HG03045 (cell line): ENCODE results near the gene LSAMP.

Experiments
- ATAC-seq: cut with Tn5 transposase; IDR thresholded peaks from one replicate; pipeline ENCODE4 v1.9.1; 2021; ENCODE audit warnings: mild to moderate bottlenecking, moderate library complexity; ENCODE audit not compliant: unreplicated experiment

LSAMP gene

DNA sequence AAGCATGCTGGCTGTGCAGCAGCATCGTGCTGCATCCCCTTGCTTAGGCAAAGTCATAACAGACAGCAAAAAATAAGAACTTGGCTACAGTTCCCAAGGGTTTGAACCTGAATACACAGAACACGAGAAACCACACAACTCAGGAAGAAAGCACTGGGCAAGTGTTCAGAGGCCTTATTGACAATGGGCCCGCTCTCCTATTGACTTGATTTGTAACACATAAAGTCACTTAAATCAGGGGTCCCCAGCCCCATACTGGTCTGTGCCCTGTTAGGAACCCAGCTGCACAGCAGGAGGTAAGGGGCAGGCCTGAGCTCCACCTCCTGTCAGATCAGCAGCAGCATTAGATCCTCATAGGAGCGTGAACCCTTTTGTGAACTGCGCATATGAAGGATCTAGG lies 145.1 kb downstream of the LSAMP start:
- no peak for ATAC-seq

DNA sequence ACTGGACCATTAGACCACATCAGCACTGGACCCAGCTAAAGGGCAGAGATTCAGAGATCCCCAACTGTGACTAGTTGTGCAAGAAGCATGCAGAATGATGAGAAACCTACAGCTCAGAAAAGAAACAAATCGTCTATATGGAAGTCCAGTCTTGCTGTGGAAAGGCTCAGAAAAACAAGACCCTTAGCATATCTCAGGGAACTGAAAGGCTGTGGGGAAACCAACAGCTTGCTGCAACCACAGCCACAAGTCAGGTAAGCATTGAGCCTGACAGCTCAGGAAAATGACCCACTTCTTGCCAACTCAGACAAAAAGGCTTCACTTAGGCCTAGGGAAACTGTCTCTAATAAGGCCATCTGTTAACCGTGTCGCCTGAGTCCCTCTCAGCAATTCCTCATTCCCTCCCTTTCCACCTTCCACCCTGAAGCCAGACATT lies 145.6 kb downstream of the LSAMP start:
- peak; percentile 70 for ATAC-seq

DNA sequence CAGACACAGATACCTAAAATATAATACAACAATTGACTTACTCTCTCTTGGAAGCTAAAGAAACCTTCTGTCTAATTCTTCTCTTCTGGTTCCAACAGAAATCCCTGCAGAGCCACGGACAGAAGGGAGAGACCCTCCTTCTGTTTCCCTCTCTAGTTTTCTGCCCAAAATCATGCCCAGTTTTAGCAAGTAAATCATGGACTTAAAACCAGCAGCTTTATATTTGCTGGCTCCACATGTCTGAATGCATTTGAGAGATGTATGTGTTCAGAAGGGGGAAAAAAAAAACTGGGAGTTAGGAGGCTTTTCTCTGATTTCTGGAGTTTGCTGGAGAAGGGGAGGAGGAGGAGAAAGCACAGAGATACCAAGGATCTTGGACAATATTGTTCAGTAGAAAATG lies 147.1 kb downstream of the LSAMP start:
- no peak for ATAC-seq

DNA sequence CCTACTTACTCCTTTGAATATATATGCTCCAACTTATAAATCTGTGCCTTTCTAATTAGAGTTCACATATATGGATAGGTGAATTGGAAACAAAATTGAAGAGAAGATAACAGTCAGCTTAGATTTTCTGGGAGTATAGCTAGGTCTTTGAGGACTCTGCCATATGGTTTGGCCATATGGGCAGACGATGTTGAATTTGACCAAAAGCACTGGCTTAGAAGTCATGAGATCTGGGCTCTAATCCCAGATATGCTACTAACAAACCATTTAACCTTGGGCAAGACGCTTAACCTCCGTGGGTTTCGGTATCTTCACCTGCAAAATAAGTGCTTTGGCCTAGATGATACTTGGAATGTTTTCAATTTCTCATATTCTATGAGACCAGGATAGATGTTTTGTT lies 154.1 kb downstream of the LSAMP start:
- ATAC-seq = no peak

DNA sequence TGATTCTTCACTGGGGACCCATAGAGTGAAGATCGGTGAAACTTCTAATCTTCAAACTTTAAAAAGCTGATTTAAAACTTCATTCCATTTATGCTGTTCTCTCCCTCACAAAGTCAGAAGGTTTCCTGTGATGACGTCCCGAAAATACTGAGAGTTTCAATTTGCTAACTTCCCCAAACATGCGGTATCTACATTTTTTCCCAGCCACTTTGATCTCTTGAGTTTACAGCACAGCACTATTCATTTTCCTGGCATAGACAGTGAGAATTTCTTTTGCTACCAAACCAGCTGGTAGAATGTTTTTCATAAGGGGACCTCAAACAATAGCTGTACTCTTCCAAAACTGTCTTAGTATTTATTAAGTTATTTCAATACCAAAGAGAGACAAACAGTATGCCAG lies 156.8 kb downstream of the LSAMP start:
- no peak for ATAC-seq

DNA sequence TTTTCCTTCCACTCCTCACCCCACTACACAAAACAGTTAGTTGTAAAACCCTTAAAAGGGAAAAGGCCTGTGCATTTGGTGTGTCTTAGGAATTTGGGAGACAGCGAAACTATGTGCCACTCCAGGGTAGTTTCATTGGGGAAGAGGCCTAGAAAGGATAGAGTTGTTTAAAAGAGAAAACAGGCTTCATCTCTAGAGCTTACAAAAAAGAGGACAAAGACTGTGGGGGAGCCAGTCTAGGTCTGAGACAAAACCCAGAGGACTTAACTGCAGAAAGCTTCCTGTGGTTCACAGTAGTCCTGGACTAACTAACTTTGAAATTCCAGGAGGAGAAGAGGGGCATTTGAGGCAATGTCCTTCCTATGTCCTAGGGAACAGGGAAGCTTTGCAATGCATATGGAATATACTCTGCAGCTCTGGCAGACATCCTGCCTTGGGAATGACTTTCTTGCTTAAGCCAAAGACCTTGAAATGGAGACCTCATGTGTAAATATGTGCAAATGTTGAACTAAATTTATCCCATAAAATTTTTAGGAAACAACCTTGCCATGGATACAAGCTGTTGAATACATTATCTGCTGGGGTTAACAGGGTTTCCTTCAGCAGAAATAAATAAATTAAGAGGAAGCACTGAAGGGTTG lies 159.4 kb downstream of the LSAMP start:
- ATAC-seq = no peak

DNA sequence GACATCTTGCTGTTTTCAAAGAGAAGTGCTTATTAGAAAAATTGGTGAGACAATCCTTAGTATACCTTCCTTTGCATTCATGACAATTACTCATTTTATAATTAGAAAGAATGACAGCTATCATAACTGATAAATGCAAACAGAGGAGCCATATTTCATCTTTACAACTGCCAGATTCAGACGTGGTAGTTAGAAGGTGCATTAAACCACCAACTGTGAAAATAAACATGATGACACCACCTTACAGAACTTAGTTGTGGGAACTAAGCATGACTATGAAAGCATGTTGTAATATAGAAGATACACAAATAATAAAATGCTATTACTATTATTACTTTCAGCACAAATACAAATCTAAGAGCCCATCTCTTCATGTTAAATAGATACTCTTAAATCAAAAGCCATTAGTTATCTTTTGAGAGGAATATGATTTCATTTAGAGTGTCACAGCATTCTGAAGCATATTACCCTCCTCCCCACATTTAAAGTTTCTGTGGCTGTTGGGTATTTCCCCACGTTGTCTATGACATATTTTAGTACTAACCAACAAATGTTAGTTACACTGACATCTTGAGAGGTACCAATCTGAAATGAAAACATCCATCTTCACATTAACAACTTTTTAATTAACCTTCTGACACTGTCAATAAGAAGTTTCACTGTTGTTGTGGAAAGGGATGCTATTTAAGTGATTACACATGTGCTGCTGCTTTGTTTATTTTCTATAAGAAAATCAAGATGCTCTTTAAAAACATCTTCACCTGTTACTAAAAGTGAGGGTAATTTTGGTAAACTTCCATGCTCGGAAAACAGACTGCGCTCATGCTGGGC lies 163.8 kb downstream of the LSAMP start:
- no peak for ATAC-seq

DNA sequence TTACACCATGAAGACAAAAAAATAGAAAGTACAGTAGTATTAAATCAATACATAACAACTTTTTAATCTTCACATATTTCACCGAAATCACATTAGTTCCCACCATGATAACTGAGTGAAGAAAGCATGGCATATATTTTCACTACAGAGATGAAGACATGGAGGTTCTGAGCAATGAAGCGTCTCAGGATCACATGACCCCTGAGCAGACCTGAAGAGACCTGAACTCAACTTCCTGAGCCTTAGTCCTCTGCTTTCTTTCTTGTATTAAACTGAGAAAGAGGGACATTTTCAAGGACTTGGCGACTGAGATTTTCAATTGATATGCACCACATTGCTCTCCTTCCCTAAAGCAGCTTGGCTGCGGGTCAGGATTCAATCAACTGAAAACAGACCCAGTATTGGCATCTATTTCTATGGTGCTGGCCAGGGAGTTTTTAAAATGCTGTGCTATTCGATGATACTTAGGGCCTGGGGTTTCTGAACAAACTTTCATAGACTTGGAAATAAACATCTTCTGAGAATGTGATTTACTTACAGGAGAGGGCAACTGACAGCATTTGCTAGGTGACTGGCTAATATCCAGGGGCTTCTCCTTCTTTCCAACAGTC lies 165.1 kb downstream of the LSAMP start:
- no peak for ATAC-seq

DNA sequence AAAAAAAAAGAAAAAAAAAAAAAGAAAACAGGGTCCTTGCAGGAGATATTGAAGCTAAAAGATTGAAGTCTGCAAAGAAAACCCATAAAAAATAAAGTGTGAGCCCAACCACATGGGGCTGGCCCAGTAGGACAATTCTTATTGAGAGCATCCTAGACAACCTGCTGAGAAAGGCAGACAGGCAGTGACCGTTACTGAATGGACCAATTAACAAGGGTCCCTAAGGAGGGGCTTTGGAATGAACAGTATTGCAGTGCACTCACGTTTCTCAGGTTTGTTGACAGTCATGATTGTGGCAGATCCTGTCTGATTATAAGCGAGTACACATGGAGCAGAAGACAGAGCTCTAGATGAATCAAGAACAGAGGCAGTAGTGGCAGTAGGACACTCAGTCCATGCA lies 168.6 kb downstream of the LSAMP start:
- no peak for ATAC-seq

DNA sequence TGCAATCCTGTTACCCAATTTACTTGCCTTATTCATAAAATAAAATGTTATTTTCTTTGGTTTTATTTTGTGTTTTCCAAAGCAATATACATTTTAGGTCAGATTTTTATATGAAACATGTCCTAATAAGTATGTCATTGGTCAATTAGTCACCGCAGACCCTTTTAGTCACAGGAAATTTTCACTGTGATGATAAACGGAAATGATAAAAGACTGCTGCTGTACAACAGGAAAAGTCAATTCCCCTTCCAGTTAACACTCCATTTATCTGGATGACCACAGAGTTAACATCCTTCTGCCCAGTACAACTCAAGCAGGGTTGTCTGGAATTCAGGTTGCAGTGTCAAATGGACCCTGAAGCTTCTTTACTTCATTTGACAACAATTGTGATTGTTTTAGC lies 175.2 kb downstream of the LSAMP start:
- no peak for ATAC-seq

DNA sequence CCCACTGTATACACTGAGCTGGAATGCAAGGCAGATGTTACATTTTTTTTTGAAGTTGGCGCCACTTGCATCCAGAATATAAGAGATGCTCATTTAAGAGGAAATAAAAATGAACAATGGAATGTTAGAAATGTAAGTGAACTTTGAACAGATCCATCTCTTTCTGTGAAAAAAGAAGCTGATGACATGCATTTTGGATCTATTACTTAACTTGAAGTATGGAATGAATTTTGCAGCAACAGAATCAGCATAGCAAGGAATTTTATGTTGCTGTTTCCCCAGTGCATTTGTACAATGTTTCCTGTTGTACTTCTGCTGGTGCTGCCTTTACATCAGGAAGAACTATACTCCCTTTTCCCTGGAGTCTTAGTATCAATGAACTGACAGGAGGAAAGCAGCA lies 178.2 kb downstream of the LSAMP start:
- no peak for ATAC-seq

DNA sequence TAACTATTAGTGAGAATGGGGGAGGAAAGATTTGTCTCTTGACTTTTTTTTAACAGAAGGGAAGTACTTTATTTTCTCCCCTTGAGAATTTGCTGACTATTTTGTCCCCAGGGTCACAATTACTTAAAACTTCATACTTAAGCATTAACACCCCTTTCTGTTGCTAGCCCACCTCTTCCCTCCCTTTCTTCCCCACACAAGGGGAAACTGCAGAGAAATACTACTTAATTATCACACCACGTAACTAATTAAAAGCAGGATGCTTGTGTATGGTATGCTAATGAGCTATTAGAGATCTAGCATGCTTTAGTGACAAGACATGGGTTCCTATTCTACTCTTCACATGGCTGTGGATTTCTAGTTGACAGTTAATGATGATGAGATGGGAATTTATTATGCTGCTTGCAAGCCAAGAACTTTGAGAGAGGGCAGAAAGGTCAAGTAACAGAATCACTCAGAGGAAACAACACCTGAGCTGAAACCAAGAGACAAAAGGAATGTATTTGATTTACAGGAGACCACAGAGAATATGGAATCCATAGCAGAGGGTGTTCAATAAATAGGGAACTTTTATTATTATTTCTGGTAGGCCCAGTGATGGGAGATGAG lies 179.2 kb downstream of the LSAMP start:
- no peak for ATAC-seq

DNA sequence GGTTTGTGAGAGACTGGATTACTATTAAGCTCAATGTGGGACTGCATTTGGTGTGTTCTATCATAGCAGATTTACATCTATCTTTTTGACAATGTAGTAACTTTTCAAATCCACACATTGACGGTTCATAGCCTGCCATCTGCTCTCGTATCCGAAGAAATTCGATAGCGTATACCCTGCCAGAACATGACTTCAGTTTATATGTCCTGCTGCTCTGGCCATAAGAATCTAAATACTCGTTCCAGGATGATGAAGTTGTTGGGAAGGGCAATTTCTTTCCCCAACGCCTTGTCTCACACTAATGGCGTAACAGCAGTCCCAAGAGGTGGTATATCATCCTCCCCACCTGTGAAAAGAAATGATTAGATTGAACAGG lies 180.0 kb downstream of the LSAMP start:
- no peak for ATAC-seq

DNA sequence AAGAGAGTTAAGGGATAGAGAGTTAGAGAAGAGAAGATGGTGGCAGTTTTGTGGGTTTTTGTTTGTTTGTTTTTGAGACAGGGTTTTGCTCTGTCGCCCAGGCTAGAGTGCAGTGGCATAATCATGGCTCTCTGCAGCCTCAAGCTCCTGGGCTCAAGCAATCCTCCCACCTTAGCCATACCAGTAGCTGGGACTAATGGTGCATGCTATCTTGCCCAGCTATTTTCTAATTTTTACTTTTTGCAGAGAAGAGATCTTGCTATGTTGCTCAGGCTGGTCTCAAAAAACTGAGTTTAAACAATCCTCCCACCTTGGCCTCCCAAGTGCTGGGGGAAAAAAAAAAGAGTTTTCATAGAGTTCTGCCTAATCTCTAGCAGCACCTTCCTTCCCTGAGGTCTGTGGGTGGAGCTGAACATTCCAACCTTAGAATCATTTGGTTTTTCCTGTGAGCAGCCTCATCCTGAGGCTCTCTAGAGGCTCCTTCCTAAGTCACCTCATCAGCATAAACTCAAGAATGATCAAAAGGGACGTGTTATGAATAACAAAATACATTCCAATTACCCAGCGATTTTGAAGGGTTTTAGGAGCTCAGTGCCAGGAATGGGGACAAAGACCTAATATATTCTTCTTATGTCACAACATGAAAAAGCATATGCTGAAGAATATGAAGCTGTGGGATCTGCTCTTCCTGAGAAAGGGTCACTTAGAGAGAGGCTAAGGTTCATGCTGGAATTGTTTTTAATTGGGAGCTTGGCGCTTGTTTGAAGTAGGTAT lies 180.6 kb downstream of the LSAMP start:
- no peak for ATAC-seq

DNA sequence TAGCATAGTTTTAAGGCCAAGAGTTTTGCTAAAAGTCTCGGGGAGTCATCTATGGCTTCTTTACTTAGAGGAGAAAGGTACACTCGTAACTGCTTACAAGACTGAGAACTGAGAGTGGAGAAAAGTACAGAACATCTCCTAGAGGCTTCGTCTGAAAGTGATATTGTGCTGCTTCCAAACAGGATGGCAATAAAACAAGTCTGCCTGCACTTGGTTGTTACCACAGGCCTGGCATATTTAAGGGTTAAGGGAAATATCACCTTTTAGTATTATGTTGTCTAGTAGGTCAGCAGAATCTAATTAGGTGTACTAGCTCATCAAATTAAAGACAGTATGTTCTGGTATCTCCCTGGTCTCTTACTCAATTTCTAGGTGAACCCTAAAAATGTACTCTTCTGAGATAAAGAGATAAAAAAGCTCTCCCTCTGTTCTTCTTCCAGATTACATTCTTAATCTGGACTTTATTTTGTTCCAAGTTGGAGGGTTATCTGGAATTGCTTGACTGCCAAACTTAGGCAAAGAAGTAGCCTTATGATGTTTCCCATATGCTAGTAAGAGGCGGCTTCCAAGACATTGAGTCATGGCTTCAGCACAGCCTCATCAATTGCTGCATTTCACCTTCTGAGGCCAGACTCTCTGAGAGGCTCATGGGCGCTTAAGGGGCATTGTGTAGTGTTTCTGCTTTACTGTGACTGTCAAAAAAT lies 181.3 kb downstream of the LSAMP start:
- no peak for ATAC-seq

DNA sequence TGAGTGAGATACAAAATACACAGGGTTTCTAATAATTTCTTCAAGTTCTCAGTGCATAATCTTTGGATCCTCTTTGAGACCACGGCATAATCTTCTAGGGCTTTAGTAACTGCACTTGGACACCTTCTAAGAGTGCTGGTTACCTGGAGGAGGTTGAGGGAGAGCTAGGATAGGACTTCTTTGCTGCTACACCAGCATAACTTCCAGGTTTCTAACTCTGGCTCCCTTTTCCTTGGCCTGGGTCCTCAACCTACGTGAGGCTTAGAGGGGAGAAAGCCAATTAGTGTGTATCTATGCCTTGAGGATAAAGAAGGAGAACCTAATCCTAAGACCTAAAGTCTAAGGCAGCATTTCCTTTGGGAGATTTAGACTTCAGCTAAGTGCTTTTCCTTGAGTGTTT lies 184.8 kb downstream of the LSAMP start:
- no peak for ATAC-seq

DNA sequence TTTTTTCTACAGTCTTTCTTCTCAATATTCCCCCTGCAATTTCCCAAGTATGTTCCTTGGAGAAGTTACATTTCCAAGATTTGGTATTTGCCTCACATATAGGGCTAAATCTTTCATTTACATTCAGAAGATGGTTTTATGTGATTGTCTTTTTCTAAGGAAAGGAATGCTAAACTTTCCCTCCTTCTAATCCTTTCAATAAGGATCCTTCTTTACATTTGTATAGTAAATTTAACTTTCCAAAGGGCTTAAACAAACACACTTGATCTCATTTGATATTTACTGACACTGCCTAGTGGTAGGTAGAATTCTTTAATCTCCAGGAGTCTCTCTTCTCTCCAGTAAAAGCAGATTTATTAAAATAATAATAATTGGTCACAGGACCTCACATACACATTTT lies 185.3 kb downstream of the LSAMP start:
- no peak for ATAC-seq

DNA sequence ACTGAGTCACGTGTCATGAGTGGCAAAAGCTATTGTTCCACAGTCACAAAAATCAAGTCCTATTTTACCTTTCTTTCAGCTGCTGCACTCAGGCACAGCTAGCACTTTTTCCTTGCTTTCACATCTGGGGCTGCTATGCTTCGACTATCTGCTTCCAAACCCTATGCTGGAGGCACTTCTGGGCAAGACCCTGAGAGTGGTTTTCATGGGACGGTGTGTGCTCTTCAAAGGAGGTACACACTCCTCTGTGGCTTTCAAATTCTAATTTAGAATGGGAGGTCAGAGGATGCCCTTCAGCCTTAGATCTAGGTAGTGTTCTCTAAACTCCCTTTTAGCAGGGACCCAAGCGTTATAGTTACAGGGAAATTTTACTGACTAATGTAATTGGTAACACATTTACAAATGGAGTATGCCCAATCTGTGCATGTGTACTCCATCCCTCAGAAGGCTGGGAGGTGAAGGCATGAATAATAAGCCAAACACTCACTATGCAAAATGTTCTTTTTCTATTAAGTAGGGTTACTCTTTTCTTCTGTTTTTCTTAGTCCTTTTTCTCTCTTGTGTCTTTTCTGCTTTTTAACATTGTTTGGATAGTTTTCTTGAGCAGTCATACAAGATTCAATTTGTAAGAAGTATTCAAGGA lies 188.3 kb downstream of the LSAMP start:
- no peak for ATAC-seq

DNA sequence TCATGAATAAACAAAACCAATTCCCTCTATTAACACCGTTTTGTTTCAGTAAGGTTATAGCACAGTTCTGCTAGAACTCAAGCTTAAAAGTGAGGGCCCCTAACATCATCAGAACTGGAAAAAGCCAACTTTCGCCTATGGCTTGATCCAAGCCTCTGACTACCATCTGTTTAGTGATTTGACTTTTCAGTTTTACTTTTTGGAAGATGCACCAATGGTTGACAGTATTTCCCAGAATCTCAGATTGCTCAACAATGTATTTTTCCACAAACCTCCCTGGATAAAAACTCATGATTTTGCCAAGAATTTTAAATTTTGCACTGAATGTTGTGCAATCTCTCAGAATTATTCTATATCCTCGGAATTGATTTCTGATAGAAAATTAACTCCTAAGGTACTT lies 190.7 kb downstream of the LSAMP start:
- ATAC-seq = no peak

DNA sequence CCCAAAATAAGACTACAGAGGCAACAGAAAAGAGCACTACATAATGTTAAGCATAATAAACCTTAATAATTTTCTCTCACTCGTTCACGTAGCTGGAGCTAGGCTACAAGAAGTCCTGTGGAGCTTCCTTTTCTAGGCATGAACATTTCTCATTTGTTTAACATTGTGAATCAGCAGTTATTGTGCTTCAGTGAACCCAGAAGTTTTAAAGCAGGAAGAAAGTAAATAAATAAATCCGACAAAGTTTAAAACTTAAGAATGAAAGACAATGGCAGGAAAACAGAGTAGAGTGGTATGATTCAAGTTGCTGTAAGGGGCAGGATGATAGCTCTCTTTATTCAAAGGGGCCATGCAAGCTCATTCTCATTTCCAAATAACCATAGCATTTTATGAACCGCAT lies 191.8 kb downstream of the LSAMP start:
- no peak for ATAC-seq
